Measurements from ENCODE around the gene FOXN3.

Gene FOXN3

DNA sequence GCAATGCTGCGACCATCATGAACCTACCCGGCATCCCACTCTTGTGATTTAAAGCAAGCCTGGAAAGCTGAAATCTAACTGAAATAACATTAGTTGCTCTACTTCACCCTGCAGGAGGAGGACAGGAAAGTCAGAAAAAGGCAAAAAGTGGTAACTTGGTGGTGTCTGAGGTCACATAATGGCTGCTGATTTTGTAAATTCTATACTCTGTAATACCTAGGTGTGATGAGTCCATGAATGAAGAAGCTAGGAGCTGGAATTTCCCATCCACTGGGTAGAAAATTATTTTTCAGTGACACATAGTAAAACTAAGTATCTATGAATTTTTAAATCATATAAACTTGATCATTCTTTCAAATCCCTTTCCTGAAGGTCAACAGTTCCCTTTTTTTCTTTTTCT lies 183.8 kb downstream of the FOXN3 start:
- ChIA-PET CTCF (interaction anchor here (1.6 kb wide), 1 partner anchor 206 kb away, joined by 3 read pairs; no protein-coding TSS in a partner anchor), POLR2A (no interaction called here)
- DNase-seq (ENCODE audit: extremely low spot score), result no peak
- TF ChIP-seq, protein P1, sequence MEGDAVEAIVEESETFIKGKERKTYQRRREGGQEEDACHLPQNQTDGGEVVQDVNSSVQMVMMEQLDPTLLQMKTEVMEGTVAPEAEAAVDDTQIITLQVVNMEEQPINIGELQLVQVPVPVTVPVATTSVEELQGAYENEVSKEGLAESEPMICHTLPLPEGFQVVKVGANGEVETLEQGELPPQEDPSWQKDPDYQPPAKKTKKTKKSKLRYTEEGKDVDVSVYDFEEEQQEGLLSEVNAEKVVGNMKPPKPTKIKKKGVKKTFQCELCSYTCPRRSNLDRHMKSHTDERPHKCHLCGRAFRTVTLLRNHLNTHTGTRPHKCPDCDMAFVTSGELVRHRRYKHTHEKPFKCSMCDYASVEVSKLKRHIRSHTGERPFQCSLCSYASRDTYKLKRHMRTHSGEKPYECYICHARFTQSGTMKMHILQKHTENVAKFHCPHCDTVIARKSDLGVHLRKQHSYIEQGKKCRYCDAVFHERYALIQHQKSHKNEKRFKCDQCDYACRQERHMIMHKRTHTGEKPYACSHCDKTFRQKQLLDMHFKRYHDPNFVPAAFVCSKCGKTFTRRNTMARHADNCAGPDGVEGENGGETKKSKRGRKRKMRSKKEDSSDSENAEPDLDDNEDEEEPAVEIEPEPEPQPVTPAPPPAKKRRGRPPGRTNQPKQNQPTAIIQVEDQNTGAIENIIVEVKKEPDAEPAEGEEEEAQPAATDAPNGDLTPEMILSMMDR (IDR thresholded peaks at IDR 0.05; ENCODE audit: control extremely low read depth, extremely low read depth, low read depth, missing control alignments), result no peak

DNA sequence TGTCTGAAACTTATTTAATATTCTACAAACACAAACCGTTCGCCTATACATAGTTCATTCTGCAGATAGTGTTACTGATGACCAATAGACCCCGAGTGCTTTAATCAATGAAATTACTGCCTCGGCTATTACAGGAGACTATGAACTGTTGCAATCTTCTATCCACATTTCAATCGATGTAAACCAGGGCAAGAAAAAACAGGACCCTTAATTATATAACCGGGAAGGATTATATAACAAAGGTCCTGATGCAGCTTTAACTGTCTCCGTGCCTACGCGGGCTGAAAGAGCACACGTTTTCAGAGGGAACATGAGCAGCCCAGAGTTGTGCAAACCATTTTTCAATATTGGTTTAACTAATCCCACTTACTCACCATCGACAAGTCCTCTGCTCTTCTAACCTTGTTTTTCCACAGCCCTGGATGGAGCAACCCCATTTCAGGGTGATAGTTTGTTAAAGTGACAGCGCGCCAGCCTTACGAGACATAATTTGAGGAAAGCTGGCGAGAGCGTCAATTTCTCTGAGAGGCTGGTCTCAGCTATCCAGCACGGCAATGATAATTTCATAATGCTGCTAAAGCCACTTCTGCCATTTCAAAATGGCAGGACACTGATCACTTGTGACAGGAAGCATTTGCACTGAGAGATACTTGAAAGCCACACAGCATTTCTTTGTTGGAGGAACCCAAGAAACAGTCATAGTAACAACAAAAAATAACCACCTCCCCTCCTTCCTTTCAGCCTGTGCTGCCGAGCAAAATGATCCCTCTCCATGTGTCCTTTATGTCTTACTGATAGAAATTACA lies 184.6 kb downstream of the FOXN3 start:
- TF ChIP-seq, protein P1 (IDR thresholded peaks at IDR 0.05; ENCODE audit: control extremely low read depth, extremely low read depth, low read depth, missing control alignments), result no peak
- no peak for DNase-seq (ENCODE audit: extremely low spot score)
- POLR2A ChIA-PET, result no interaction called here
- CTCF ChIA-PET, result interaction anchor here (1.6 kb wide), 1 partner anchor 206 kb away, joined by 3 read pairs; no protein-coding TSS in a partner anchor

DNA sequence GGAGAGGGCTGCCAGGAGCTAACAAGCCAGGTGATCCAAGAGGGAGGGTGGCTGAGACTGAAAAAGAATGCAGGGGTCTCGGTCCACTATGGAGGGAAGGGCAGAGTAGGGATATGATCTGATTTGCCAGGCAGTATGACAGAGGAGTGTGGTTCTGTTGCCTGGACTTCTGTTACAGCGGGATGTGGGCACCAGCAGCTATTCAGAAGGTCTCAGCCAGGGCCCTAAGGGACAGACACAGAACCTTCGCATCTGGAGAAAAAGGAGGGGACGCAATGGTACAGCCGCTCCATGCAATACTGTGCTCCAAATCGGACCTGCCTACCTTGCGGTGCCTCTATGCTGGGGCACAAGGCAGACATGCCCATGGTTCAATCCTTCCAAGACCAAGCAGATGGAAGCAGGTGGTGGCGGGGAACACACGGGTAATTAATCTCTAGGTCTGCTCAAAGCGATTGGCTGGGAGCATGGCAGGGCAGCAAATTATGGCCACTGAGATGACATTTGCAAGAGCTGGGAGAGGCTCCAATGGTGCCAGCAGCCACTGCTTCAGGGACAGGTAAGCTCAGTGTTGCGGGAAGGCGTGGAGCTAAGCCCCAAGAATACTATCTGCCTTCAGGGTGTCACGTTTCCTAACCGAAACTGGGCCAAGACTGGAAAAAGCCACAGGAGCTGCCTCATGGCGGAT lies 185.5 kb downstream of the FOXN3 start:
- TF ChIP-seq, protein P1 (IDR thresholded peaks at IDR 0.05; ENCODE audit: control extremely low read depth, extremely low read depth, low read depth, missing control alignments), result no peak
- DNase-seq (ENCODE audit: extremely low spot score), result no peak
- CTCF ChIA-PET, result interaction anchor here (1.6 kb wide), 1 partner anchor 205 kb away, joined by 3 read pairs; no protein-coding TSS in a partner anchor
- POLR2A ChIA-PET, result no interaction called here

DNA sequence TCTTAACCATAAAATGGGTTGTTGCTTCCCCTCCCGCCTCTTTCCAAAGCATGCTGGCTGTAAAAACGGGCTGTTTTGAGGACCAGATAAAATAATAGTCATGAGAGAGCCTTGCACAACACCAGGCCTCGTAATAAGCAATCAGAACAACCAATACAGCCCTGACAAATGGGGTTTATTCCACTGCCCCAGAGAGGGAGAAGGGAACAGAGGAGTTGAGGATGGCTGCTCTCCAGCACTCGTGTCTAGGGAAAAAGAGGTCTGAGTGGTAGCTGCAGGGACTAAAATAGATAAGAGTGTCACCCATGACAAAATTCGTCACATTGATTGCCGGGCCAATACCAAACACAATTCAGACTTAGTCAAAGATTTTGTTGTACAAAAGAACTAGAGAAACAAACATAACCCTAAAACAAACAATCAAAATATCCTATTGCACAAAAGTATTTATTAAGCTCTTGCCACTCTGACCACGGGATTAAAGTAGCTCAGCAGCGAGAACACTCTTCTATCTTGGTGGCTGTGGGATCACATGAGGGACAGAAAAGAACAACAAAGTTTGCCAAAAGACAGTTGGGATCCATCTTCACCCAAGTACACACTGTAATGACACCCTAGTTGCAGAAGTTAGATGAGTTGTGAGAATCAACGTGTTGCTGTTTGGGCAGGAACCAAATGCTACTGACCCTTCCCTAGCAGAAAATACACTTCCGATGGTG lies 188.0 kb downstream of the FOXN3 start:
- TF ChIP-seq, protein P1 (IDR thresholded peaks at IDR 0.05; ENCODE audit: control extremely low read depth, extremely low read depth, low read depth, missing control alignments), result no peak
- CTCF ChIA-PET, result interaction anchor here (1.2 kb wide), 1 partner anchor 12 kb away, joined by 3 read pairs; no protein-coding TSS in a partner anchor
- POLR2A ChIA-PET, result no interaction called here
- DNase-seq (ENCODE audit: extremely low spot score), result no peak

DNA sequence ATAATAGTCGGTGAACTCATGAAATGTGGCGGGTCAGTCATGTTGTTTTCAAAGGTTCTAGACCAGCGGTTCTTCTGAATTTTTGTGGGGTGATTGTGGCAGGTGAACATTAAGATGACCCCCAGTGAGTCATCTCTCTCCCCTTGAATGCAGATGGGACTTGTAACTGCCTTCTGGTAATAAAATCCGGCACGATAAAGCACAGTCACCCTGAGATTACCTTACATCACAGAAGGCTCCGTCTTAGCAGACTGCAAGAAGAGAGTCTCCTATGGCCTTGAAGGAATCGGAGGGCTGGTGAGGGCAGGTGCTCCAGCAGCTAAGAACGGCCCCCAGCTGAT lies 189.6 kb downstream of the FOXN3 start:
- POLR2A ChIA-PET, result no interaction called here
- DNase-seq (ENCODE audit: extremely low spot score), result no peak
- CTCF ChIA-PET, result interaction anchor here (1.5 kb wide), 1 partner anchor 9 kb away, joined by 4 read pairs; no protein-coding TSS in a partner anchor

More for the DNA sequence above, 189.6 kb downstream of the FOXN3 start:
- TF ChIP-seq, protein P1 (IDR thresholded peaks at IDR 0.05; ENCODE audit: control extremely low read depth, extremely low read depth, low read depth, missing control alignments), result no peak
